OCI-LY7 (cell line): ENCODE results near the gene ZNF609. TPM values are rescaled to one million over a fixed set of nuclear protein-coding genes. Genes with fewer than 3 reads are reported as not detected.

ENCODE experiments used
- BruUV-seq: library from RNA; stranded (reverse); fragments of 400-500 nt; replicated peaks from 2 replicates; lab custom pipeline; 2021; lab: Mats Ljungman, UMichigan
- CTCF ChIA-PET: fragments of 300-600 bp; sonication (Branson Sonifier 250); formaldehyde crosslinking; loops from one replicate; lab custom pipeline; 2022; ENCODE audit warnings: antibody characterized with exemption; ENCODE audit not compliant: unreplicated experiment; lab: Charles Lee
- POLR2A ChIA-PET: fragments of 300-600 bp; sonication (Branson Sonifier 250); formaldehyde crosslinking; loops from one replicate; lab custom pipeline; 2022; ENCODE audit warnings: antibody characterized with exemption; lab: Charles Lee
- DNase-seq: peaks from one replicate; pipeline ENCODE4 v3.0.0-alpha.2; 2015; ENCODE audit warnings: low spot score
- H2AFZ ChIP-seq: fragments of 200-600 bp; sonication (generic), shearing (Covaris generic); 2 replicates; pipeline ENCODE4 v1.6.1; 2014; ENCODE audit warnings: mild to moderate bottlenecking, antibody characterized with exemption, low read length, moderate library complexity
- H3K27ac ChIP-seq: fragments of 200-600 bp; sonication (generic); 2 replicates; pipeline ENCODE4 v1.5.1; 2014; ENCODE audit warnings: mixed run types, low read depth, mild to moderate bottlenecking, moderate library complexity, low read length, inconsistent platforms; ENCODE audit not compliant: poor library complexity, severe bottlenecking
- H3K36me3 ChIP-seq: fragments of 200-600 bp; sonication (generic); 2 replicates; pipeline ENCODE4 v1.6.1; 2014; ENCODE audit warnings: mild to moderate bottlenecking, antibody characterized with exemption, low read length, moderate library complexity, mixed read lengths; ENCODE audit not compliant: insufficient read depth
- H3K4me1 ChIP-seq: fragments of 200-600 bp; sonication (generic); 2 replicates; pipeline ENCODE4 v1.5.1; 2014; ENCODE audit warnings: mild to moderate bottlenecking, low read length; ENCODE audit not compliant: insufficient read depth, poor library complexity, severe bottlenecking
- H3K4me2 ChIP-seq: fragments of 200-600 bp; sonication (generic); 2 replicates; pipeline ENCODE4 v1.6.1; 2014; ENCODE audit warnings: mild to moderate bottlenecking, low read length
- H3K4me3 ChIP-seq: fragments of 200-600 bp; sonication (generic); 2 replicates; pipeline ENCODE4 v1.5.1; 2014; ENCODE audit warnings: mild to moderate bottlenecking, low read depth, low read length; ENCODE audit not compliant: poor library complexity, severe bottlenecking
- H3K79me2 ChIP-seq: fragments of 200-600 bp; sonication (generic); 2 replicates; pipeline ENCODE4 v1.6.1; 2016; ENCODE audit warnings: low read depth, mild to moderate bottlenecking, low read length, moderate library complexity, mixed read lengths; ENCODE audit not compliant: insufficient read depth
- H3K9me2 ChIP-seq: fragments of 200-600 bp; sonication (generic); 2 replicates; pipeline ENCODE4 v1.6.1; 2016; ENCODE audit warnings: mild to moderate bottlenecking, low read length, mixed read lengths; ENCODE audit not compliant: insufficient read depth
- H3K9me3 ChIP-seq: fragments of 200-600 bp; sonication (generic); 2 replicates; pipeline ENCODE4 v1.6.1; 2014; ENCODE audit warnings: mild to moderate bottlenecking, mixed run types, low read length, mixed read lengths
- H4K20me1 ChIP-seq: fragments of 200-600 bp; sonication (generic); 2 replicates; pipeline ENCODE4 v1.6.1; 2014; ENCODE audit warnings: mild to moderate bottlenecking, antibody characterized with exemption, low read length, moderate library complexity, mixed read lengths; ENCODE audit not compliant: insufficient read depth
- EZH2phosphoT487 ChIP-seq: fragments of 200-600 bp; sonication (generic); IDR thresholded peaks from 2 replicates; pipeline ENCODE4 v1.6.1; 2018; ENCODE audit warnings: low read depth, borderline replicate concordance, mild to moderate bottlenecking, mixed run types, antibody characterized with exemption, low read length, moderate library complexity, mixed read lengths
- intact Hi-C: fragments of 100-400 bp; cut with micrococcal nuclease; formaldehyde crosslinking; loops from one replicate; pipeline ENCODE4 v1.10.0; 2022; ENCODE audit not compliant: unreplicated experiment
- total RNA-seq, 2 experiments: library from RNA; depleted of rRNA in 1 of 2; stranded (reverse); fragments of >200 nt in 1 of 2; shearing (Covaris generic) in 1 of 2; gene quantifications; 2 replicates each; pipeline ENCODE4 v1.2.3, GENCODE V29; 2014 to 2022
- TF ChIP-seq, protein P1 (sequence below): fragments of 200-600 bp; sonication (generic); conservative IDR thresholded peaks from 2 replicates; pipeline ENCODE4 v1.5.1; 2014; ENCODE audit warnings: mild to moderate bottlenecking, antibody characterized with exemption, low read length, moderate library complexity, mixed read lengths

Gene ZNF609
- total RNA-seq, 2 experiments from 2014 or later, result 17.2 to 35.1 TPM

DNA sequence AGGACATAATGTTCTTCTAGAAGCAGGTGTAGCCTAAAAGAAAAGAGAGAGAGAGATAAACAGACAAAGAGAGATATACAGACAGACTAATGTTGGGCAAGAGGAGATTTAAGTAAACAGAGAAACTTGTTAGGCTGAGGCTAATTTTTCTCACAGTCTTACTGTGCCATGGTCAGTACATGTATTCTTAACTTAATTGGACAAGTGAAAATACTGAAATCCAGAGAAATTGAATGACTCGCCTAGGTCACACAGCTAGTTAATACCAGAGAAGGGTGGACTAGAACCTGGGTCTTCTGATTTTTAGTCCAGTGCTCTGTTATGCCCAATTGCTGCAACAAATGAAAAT, 6.7 kb upstream of the ZNF609 start:
- TF ChIP-seq, protein P1, sequence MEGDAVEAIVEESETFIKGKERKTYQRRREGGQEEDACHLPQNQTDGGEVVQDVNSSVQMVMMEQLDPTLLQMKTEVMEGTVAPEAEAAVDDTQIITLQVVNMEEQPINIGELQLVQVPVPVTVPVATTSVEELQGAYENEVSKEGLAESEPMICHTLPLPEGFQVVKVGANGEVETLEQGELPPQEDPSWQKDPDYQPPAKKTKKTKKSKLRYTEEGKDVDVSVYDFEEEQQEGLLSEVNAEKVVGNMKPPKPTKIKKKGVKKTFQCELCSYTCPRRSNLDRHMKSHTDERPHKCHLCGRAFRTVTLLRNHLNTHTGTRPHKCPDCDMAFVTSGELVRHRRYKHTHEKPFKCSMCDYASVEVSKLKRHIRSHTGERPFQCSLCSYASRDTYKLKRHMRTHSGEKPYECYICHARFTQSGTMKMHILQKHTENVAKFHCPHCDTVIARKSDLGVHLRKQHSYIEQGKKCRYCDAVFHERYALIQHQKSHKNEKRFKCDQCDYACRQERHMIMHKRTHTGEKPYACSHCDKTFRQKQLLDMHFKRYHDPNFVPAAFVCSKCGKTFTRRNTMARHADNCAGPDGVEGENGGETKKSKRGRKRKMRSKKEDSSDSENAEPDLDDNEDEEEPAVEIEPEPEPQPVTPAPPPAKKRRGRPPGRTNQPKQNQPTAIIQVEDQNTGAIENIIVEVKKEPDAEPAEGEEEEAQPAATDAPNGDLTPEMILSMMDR, result no peak
- no peak for TF ChIP-seq EZH2phosphoT487
- DNase-seq, result no peak
- Histone ChIP-seq H2AFZ (no peak overlapping the region), H3K4me1 (peaks cover 41% of the 10 kb centered on the region), H3K36me3 (0 out of 2 replicates have a peak, but pooled peaks cover 3% of the 10 kb centered on the region), H3K9me2 (no peaks in the 10 kb centered on the region), H3K4me2 (no peak overlapping the region), H3K79me2 (no peaks in the 10 kb centered on the region), H3K9me3 (no peaks in the 10 kb centered on the region), H4K20me1 (no peaks in the 10 kb centered on the region), H3K27ac (no peak overlapping the region), H3K4me3 (no peak overlapping the region)
- ChIA-PET CTCF (no interaction called here), POLR2A (interaction anchor here (0.5 to 0.7 kb wide), 2 partner anchors 39 to 102 kb away, joined by 3 to 4 read pairs; no protein-coding TSS in a partner anchor)
- intact Hi-C loops, result no loop called here
- no TSS peak for BruUV-seq

DNA sequence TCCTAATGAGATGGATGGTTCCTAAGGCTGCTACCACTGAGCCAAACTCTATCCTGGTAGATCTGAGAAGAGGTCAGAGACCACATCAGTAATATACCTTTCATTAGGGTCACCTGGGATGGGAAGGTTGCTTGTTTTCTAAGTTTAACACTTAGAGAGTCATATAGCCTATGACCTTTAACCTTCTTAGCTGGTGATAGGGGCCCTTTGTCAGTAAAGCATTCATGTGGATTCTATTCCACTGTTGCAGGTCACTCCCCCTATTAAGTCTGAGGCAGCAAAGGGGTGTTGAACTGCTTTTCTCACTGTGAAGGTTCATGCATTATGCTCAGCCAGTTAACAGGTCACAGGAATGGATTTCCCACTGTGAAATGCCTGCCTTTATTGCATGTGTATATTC, 6.1 kb upstream of the ZNF609 start:
- peaks cover 47% of the 10 kb centered on the region for H3K4me1 ChIP-seq
- CTCF ChIA-PET, result no interaction called here

DNA sequence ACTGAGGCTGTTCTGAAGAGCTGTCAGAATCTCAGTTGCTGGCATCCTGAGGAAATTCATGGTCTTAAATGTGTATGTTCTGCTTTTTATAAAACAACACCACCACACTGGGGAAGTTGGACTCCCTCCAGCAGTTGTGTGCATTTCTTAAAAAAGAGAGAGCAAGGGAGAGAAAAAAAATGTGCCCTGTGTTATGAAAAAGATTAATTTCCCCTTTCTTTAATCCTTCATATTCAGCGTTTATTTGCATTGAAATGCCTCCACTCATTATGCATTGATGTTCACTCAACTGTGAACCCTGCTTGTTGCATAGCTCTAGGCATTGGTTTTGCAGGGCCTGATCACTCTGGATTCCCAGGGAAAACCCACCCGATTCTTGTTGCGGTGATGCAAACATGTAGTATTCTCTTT, 4.4 kb upstream of the ZNF609 start:
- H3K4me2 ChIP-seq, result peak overlapping the region; percentile 76
- CTCF ChIA-PET, result no interaction called here
- H3K36me3 ChIP-seq, result no peaks in the 10 kb centered on the region
- DNase-seq, result peak; percentile 77
- no peaks in the 10 kb centered on the region for H3K9me3 ChIP-seq
- POLR2A ChIA-PET, result interaction anchor here (0.6 to 0.8 kb wide), 2 partner anchors 16 to 220 kb away, joined by 3 to 4 read pairs; no protein-coding TSS in a partner anchor
- peak overlapping the region; percentile 35 for H3K4me3 ChIP-seq
- peak overlapping the region; percentile 76 for H3K27ac ChIP-seq
- no TSS peak for BruUV-seq
- H3K9me2 ChIP-seq, result no peaks in the 10 kb centered on the region
- TF ChIP-seq, protein P1, result no peak
- no peak for TF ChIP-seq EZH2phosphoT487
- intact Hi-C loops, result no loop called here
- no peaks in the 10 kb centered on the region for H3K79me2 ChIP-seq
- peaks cover 56% of the 10 kb centered on the region for H3K4me1 ChIP-seq
- no peaks in the 10 kb centered on the region for H4K20me1 ChIP-seq
- peak overlapping the region; percentile 42; the same call in 1 of the 2 replicates for H2AFZ ChIP-seq

More for the DNA sequence above, 6.1 kb upstream of the ZNF609 start:
- H3K27ac ChIP-seq, result no peak overlapping the region
- no peak overlapping the region for H2AFZ ChIP-seq
- peak overlapping the region; percentile 76; the same call in 1 of the 2 replicates for H3K4me2 ChIP-seq
- H3K4me3 ChIP-seq, result no peak overlapping the region
- H3K9me2 ChIP-seq, result no peaks in the 10 kb centered on the region
- no peak for DNase-seq
- no TSS peak for BruUV-seq
- no peaks in the 10 kb centered on the region for H3K79me2 ChIP-seq
- no peaks in the 10 kb centered on the region for H3K36me3 ChIP-seq
- H3K9me3 ChIP-seq, result no peaks in the 10 kb centered on the region
- intact Hi-C loops, result no loop called here
- TF ChIP-seq, protein P1, result no peak
- no peak for TF ChIP-seq EZH2phosphoT487
- POLR2A ChIA-PET, result no interaction called here
- no peaks in the 10 kb centered on the region for H4K20me1 ChIP-seq
